Measurements from ENCODE around the gene MORC2.

Gene MORC2

DNA sequence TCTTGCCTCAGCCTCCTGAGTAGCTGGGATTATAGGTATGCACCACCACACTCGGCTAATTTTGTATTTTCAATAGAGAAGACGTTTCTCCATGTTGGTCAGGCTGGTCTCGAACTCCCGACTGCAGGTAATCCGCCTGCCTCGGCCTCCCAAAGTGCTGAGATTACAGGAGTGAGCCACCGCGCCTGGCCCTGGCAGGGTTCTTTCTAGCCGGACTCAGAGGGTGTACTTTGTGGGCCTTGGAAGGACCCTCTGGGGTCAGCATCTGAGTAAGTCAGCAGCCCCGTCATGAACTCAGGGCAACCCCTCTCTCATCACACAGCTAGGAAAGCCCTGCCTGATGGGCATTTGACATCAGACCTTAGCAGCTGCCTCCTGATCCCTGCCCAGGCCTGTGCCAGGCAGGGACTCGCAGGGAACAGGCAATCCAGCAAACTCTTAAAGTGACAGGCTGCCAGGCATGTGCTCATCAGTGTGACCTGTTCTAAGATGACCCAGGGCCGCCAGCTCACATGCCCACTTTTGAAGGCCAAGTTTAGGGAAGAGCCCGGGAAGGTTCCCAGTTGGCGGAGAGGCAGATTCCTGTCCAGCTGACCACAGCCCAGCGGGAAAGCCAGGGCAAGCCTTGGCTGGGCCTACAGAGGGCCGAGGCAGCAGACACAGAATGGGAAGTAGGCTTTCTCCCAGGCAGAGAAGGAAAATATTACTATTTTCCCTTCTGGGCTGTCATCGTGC, 92.9 kb downstream of the MORC2 start:
- no peak for TF ChIP-seq EZH2 (IDR thresholded peaks at IDR 0.05; ENCODE audit: borderline replicate concordance, low read depth, low read length, severe bottlenecking)
- TF ChIP-seq CTCF (IDR thresholded peaks at IDR 0.05; ENCODE audit: borderline replicate concordance, extremely low read depth, low read length, poor library complexity, severe bottlenecking): no peak
- H3K27ac ChIP-seq (ENCODE audit: low read length): no peak overlapping the region
- H3K9me3 ChIP-seq (ENCODE audit: insufficient read depth, low read length, severe bottlenecking): no peaks in the 10 kb centered on the region
- ATAC-seq (ENCODE audit: insufficient read depth, low read depth): no peak
- no peaks in the 10 kb centered on the region for H3K27me3 ChIP-seq (ENCODE audit: insufficient read depth, low read length, poor library complexity)
- H3K9ac ChIP-seq (ENCODE audit: low read depth, low read length): no peak overlapping the region
- no peaks in the 10 kb centered on the region for H3K79me2 ChIP-seq (ENCODE audit: insufficient read depth, low read length)
- no peaks in the 10 kb centered on the region; the same call in 1 of the 2 replicates for H4K20me1 ChIP-seq (ENCODE audit: insufficient read depth, low read length)
- H3K36me3 ChIP-seq (ENCODE audit: insufficient read depth, low read length): no peaks in the 10 kb centered on the region
- no peak overlapping the region for H3K4me2 ChIP-seq (ENCODE audit: insufficient read depth, low read length)
- H2AFZ ChIP-seq (ENCODE audit: low read depth, low read length): no peak overlapping the region
- H3K4me1 ChIP-seq (ENCODE audit: insufficient read depth, low read length): no peaks in the 10 kb centered on the region
- H3K4me3 ChIP-seq (ENCODE audit: low read depth in 1 of 2, low read length in 2 of 2): no peak overlapping the region
- no peak for DNase-seq

Data from DND-41 (cell line).